HG03457 (cell line): Measurements from ENCODE around the gene NAP1L4.

Experiments used
- ATAC-seq: cut with Tn5 transposase; IDR thresholded peaks from one replicate; pipeline ENCODE4 v1.9.1; 2021; ENCODE audit warnings: moderate number of reproducible peaks; ENCODE audit not compliant: unreplicated experiment

NAP1L4 gene

GRCh38 chr11:3010521-3011275, 18.6 kb upstream of the NAP1L4 start:
- ATAC-seq = no peak

GRCh38 chr11:3010004-3010403, 17.9 kb upstream of the NAP1L4 start:
- no peak for ATAC-seq

GRCh38 chr11:3009481-3009880, 17.4 kb upstream of the NAP1L4 start:
- no peak for ATAC-seq

- ATAC-seq = no peak
Observed at GRCh38 chr11:3008746-3009336, 16.7 kb upstream of the NAP1L4 start.

GRCh38 chr11:3007404-3008010, 15.4 kb upstream of the NAP1L4 start:
- ATAC-seq = no peak

GRCh38 chr11:3006505-3007260, 14.6 kb upstream of the NAP1L4 start:
- ATAC-seq = no peak

GRCh38 chr11:3004481-3004880, 12.4 kb upstream of the NAP1L4 start:
- no peak for ATAC-seq

- ATAC-seq = no peak
Observed at GRCh38 chr11:3003396-3004231, 11.5 kb upstream of the NAP1L4 start.

- no peak for ATAC-seq
Observed at GRCh38 chr11:3002871-3003270, 10.7 kb upstream of the NAP1L4 start.

- no peak for ATAC-seq
Observed at GRCh38 chr11:3002351-3002861, 10.3 kb upstream of the NAP1L4 start.

- ATAC-seq = no peak
Observed at GRCh38 chr11:3001496-3001895, 9.4 kb upstream of the NAP1L4 start.

GRCh38 chr11:3000032-3000961, 8.2 kb upstream of the NAP1L4 start:
- ATAC-seq = no peak

- ATAC-seq = no peak
Observed at GRCh38 chr11:2999464-2999998, 7.4 kb upstream of the NAP1L4 start.

- ATAC-seq = no peak
Observed at GRCh38 chr11:2998073-2998850, 6.1 kb upstream of the NAP1L4 start.

GRCh38 chr11:2997406-2997805, 5.3 kb upstream of the NAP1L4 start:
- no peak for ATAC-seq

- ATAC-seq = no peak
Observed at GRCh38 chr11:2996976-2997375, 4.8 kb upstream of the NAP1L4 start.

- ATAC-seq = no peak
Observed at GRCh38 chr11:2995893-2996554, 3.9 kb upstream of the NAP1L4 start.

GRCh38 chr11:2995031-2995561, 3.0 kb upstream of the NAP1L4 start:
- no peak for ATAC-seq
